D341Med (cell line): ENCODE results near the gene PSTK.

Source experiments
- DNase-seq: peaks from one replicate; pipeline ENCODE4 v3.0.0; 2012; ENCODE audit warnings: low spot score

Gene PSTK

GRCh38 chr10:123019941-123020703, 39.9 kb downstream of the PSTK start:
- no peak for DNase-seq

- DNase-seq, result peak; percentile 25
These were observed 41.3 kb downstream of the PSTK start for GRCh38 chr10:123021517-123021916.

- no peak for DNase-seq
These were observed 44.3 kb downstream of the PSTK start for GRCh38 chr10:123024540-123024939.

GRCh38 chr10:123026302-123026701, 46.1 kb downstream of the PSTK start:
- no peak for DNase-seq

GRCh38 chr10:123027861-123028260, 47.7 kb downstream of the PSTK start:
- no peak for DNase-seq

GRCh38 chr10:123031124-123031523, 50.9 kb downstream of the PSTK start:
- DNase-seq, result no peak

GRCh38 chr10:123034332-123034731, 54.1 kb downstream of the PSTK start:
- DNase-seq, result no peak

GRCh38 chr10:123035467-123036086, 55.4 kb downstream of the PSTK start:
- DNase-seq, result no peak

- DNase-seq, result no peak
These were observed 58.8 kb downstream of the PSTK start for GRCh38 chr10:123038782-123039631.

- DNase-seq, result no peak
These were observed 59.4 kb downstream of the PSTK start for GRCh38 chr10:123039632-123039930.
